Chondrocyte (in vitro differentiated cells): ENCODE measurements around the gene ZNF385A. TPM values are rescaled to one million over a fixed set of nuclear protein-coding genes. Genes with fewer than 3 reads are reported as not detected.
A peak's percentile ranks its signal among the peaks of the same experiment; 100 is the strongest.

ENCODE experiments used
- DNase-seq: peaks from one replicate; pipeline ENCODE4 v3.0.0; 2021; ENCODE audit warnings: mixed read lengths, low spot score
- H3K27ac Mint-ChIP-seq: one replicate; pipeline ENCODE4 v1.8.0; 2021; ENCODE audit warnings: mild to moderate bottlenecking, moderate library complexity, mixed read lengths; ENCODE audit not compliant: unreplicated experiment
- H3K27me3 Mint-ChIP-seq: 2 replicates; pipeline ENCODE4 v1.8.0; 2021; ENCODE audit warnings: low read depth, mixed read lengths
- H3K36me3 Mint-ChIP-seq: 2 replicates; pipeline ENCODE4 v1.8.0; 2021; ENCODE audit warnings: low read depth, mixed read lengths
- H3K4me1 Mint-ChIP-seq: 2 replicates; pipeline ENCODE4 v1.8.0; 2021; ENCODE audit warnings: low read depth, mild to moderate bottlenecking, mixed read lengths
- H3K4me3 Mint-ChIP-seq: one replicate; pipeline ENCODE4 v1.8.0; 2021; ENCODE audit warnings: mild to moderate bottlenecking, moderate library complexity, mixed read lengths; ENCODE audit not compliant: unreplicated experiment
- H3K9me3 Mint-ChIP-seq: 2 replicates; pipeline ENCODE4 v1.8.0; 2021; ENCODE audit warnings: low read depth, mixed read lengths
- total RNA-seq: library from RNA; stranded (reverse); gene quantifications from 3 replicates; pipeline ENCODE4 v1.2.1, GENCODE V29; 2021
- TF ChIP-seq, protein P1 (sequence below): fragments of 200-600 bp; sonication (generic); IDR thresholded peaks from 2 replicates; pipeline ENCODE4 v1.5.0; 2021; ENCODE audit warnings: antibody characterized with exemption, mild to moderate bottlenecking, moderate library complexity

The ZNF385A gene
- total RNA-seq, 1 donor from 2014 or later = 6.8 TPM

- TF ChIP-seq, protein P1, sequence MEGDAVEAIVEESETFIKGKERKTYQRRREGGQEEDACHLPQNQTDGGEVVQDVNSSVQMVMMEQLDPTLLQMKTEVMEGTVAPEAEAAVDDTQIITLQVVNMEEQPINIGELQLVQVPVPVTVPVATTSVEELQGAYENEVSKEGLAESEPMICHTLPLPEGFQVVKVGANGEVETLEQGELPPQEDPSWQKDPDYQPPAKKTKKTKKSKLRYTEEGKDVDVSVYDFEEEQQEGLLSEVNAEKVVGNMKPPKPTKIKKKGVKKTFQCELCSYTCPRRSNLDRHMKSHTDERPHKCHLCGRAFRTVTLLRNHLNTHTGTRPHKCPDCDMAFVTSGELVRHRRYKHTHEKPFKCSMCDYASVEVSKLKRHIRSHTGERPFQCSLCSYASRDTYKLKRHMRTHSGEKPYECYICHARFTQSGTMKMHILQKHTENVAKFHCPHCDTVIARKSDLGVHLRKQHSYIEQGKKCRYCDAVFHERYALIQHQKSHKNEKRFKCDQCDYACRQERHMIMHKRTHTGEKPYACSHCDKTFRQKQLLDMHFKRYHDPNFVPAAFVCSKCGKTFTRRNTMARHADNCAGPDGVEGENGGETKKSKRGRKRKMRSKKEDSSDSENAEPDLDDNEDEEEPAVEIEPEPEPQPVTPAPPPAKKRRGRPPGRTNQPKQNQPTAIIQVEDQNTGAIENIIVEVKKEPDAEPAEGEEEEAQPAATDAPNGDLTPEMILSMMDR = no peak
- H3K4me3 Mint-ChIP-seq = no peak overlapping the region
- H3K27me3 Mint-ChIP-seq = no peaks in the 10 kb centered on the region
- no peaks in the 10 kb centered on the region for H3K9me3 Mint-ChIP-seq
- H3K36me3 Mint-ChIP-seq = peaks cover 12% of the 10 kb centered on the region
- peaks cover 4% of the 10 kb centered on the region for H3K4me1 Mint-ChIP-seq
- H3K27ac Mint-ChIP-seq = no peak overlapping the region
- no peak for DNase-seq
Observed at GRCh38 chr12:54392485-54393206, 8.1 kb upstream of the ZNF385A start.

DNA sequence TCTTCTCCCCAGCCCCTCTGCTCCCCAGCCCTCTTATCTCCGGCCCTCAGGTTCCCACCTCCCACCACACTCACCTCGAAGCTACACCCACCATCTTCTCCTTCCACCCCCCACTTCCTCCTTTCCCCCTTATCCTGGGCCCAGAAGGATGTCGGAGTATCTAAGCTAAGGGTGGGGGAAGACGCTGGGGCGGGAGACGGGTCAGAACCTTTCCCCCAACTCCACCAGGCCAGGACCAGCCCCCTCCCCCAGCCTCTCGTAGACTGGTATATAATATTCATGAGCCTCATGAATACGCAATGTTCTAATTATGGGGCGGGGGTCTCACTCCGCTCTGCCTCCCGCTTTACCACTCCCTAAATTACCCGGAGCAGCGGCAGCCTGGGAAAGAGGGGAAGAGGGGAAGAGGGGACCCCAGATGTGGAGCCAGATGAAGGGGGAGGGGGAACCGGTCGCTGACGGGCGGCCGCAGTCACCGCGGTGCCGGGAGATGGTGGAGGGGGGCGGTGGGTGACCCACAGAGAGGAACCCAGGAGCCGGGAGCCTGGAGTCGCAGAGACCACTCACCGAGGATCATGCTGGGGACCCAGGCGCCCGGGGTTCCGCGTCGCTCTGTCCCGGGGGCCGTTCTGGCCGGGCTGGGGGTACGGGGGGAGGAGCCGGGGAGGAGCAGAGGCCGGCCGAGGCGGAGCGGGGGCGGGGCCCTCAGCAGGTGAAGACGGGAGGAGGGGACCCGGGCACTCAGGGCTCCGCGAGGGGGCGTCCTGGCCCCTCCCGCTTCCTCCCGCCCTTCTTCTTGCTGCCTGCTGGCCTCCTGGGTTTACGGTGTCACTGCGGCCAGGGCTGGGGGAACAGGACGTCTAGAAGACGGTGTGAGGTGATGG, 6.4 kb upstream of the ZNF385A start:
- TF ChIP-seq, protein P1 = peak; percentile 45
- DNase-seq = no peak
- Mint-ChIP-seq H3K27ac (no peak overlapping the region), H3K4me3 (peak overlapping the region; percentile 58), H3K9me3 (no peaks in the 10 kb centered on the region), H3K4me1 (peaks cover 4% of the 10 kb centered on the region), H3K36me3 (peaks cover 6% of the 10 kb centered on the region), H3K27me3 (no peaks in the 10 kb centered on the region)

- Mint-ChIP-seq H3K4me1 (peaks cover 4% of the 10 kb centered on the region), H3K27ac (no peak overlapping the region), H3K9me3 (no peaks in the 10 kb centered on the region), H3K27me3 (no peaks in the 10 kb centered on the region), H3K36me3 (peaks cover 3% of the 10 kb centered on the region), H3K4me3 (no peak overlapping the region)
- TF ChIP-seq, protein P1 = no peak
- DNase-seq = no peak
Observed at GRCh38 chr12:54390176-54390667, 5.7 kb upstream of the ZNF385A start.

DNA sequence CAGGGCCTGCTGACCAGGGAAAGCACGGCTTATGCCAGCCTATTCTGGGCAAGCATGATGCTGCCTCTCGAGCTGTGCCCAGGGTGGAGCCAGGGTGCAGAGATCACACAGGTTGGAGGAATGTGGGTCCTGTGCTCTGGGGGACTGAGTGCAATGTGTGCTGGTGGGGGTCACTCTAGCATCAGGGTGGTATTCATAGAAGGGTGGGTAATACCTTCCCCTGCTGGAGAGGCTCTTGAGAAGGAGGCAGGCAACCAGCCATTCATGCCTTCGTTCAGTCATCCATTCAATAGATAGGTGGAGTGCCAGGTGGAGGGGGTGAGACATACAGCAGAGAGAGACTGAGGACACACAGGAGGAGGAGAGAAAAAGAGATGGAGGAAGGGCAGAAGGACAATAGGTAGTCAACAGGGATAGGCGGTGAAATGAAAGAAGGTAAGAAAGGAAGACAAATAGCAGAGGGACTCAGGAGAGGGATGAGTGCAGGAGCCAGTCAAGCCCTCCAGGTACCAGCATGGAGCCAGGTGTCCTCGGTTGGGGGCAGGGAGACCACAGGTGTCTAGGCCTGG, 5.2 kb upstream of the ZNF385A start:
- Mint-ChIP-seq H3K9me3 (no peaks in the 10 kb centered on the region), H3K4me3 (no peak overlapping the region), H3K4me1 (peaks cover 4% of the 10 kb centered on the region), H3K36me3 (no peaks in the 10 kb centered on the region), H3K27ac (peak overlapping the region; percentile 9), H3K27me3 (no peaks in the 10 kb centered on the region)
- DNase-seq = no peak
- TF ChIP-seq, protein P1 = no peak

- DNase-seq = no peak
- Mint-ChIP-seq H3K9me3 (no peaks in the 10 kb centered on the region), H3K4me1 (peaks cover 4% of the 10 kb centered on the region), H3K27me3 (no peaks in the 10 kb centered on the region), H3K4me3 (no peak overlapping the region), H3K36me3 (no peaks in the 10 kb centered on the region), H3K27ac (no peak overlapping the region)
- TF ChIP-seq, protein P1 = no peak
Observed at GRCh38 chr12:54389134-54389508, 4.6 kb upstream of the ZNF385A start.
